HEK293 (cell line): Measurements from ENCODE around the gene TREH.

Experiments
- CTCF ChIA-PET: fragments of 350-600 bp; formaldehyde crosslinking; extraction: SDS; loops from one replicate; lab custom pipeline; 2021; ENCODE audit warnings: antibody characterized with exemption; lab: Yijun Ruan, JAX
- POLR2A ChIA-PET: fragments of 300-600 bp; formaldehyde crosslinking; extraction: SDS; loops from one replicate; lab custom pipeline; 2020; ENCODE audit warnings: antibody characterized with exemption, inconsistent platforms; lab: Yijun Ruan, JAX
- H3K27ac ChIP-seq: fragments of 200-500 bp; sonication (Bioruptor generic); 2 replicates; pipeline ENCODE4 v1.5.1; 2014; ENCODE audit warnings: low read depth, low read length, control low read depth, inconsistent platforms; ENCODE audit errors: extremely low read depth
- H3K36me3 ChIP-seq, 2 experiments: fragments of 200-500 bp in 1 of 2; sonication (Bioruptor generic) in 1 of 2; 1 replicate in 1 of 2; 2 replicates in 1 of 2; pipeline ENCODE4 v1.5.1; 2014 to 2017; ENCODE audit warnings: inconsistent platforms in 2 of 2, low read length in 2 of 2; ENCODE audit not compliant: control insufficient read depth in 2 of 2, insufficient read depth in 1 of 2
- H3K4me1 ChIP-seq: fragments of 200-500 bp; sonication (Bioruptor generic); 2 replicates; pipeline ENCODE4 v1.5.1; 2014; ENCODE audit warnings: mild to moderate bottlenecking, low read length, inconsistent platforms; ENCODE audit not compliant: control insufficient read depth, insufficient read depth
- H3K4me3 ChIP-seq: 2 replicates; pipeline ENCODE4 v1.5.1; 2011; ENCODE audit warnings: low read depth, mild to moderate bottlenecking, control low read depth, low read length, moderate library complexity
- H3K9me3 ChIP-seq: fragments of 200-500 bp; sonication (Bioruptor generic); 2 replicates; pipeline ENCODE4 v1.5.1; 2014; ENCODE audit warnings: low read depth, low read length, inconsistent platforms; ENCODE audit not compliant: control insufficient read depth, insufficient read depth
- EGR2 ChIP-seq: fragments of 450-650 bp; formaldehyde crosslinking; IDR thresholded peaks from 2 replicates; pipeline ENCODE4 v1.5.1; 2016; ENCODE audit warnings: low read depth, missing biosample characterization, missing genetic modification characterization
- PATZ1 ChIP-seq: fragments of 450-650 bp; formaldehyde crosslinking; IDR thresholded peaks from 2 replicates; pipeline ENCODE4 v1.5.1; 2016; ENCODE audit warnings: missing biosample characterization, missing genetic modification characterization
- PRDM2 ChIP-seq: fragments of 450-650 bp; formaldehyde crosslinking; IDR thresholded peaks from 2 replicates; pipeline ENCODE4 v1.5.1; 2016; ENCODE audit warnings: missing biosample characterization, missing genetic modification characterization, borderline replicate concordance
- RBAK ChIP-seq: fragments of 450-650 bp; formaldehyde crosslinking; IDR thresholded peaks from 2 replicates; pipeline ENCODE4 v1.5.1; 2016; ENCODE audit warnings: missing biosample characterization, missing genetic modification characterization
- SCRT2 ChIP-seq: fragments of 450-650 bp; formaldehyde crosslinking; IDR thresholded peaks from 2 replicates; pipeline ENCODE4 v1.5.1; 2016; ENCODE audit warnings: missing biosample characterization, missing genetic modification characterization
- SETDB1 ChIP-seq: IDR thresholded peaks from one replicate; pipeline ENCODE4 v1.6.1; 2017; ENCODE audit warnings: mild to moderate bottlenecking, low read length, moderate library complexity, mixed read lengths; ENCODE audit not compliant: insufficient read length
- ZBTB44 ChIP-seq: fragments of 450-650 bp; IDR thresholded peaks from 2 replicates; pipeline ENCODE4 v1.5.1; 2018; ENCODE audit warnings: missing biosample characterization, mild to moderate bottlenecking, missing genetic modification characterization
- ZNF140 ChIP-seq: fragments of 450-650 bp; formaldehyde crosslinking; IDR thresholded peaks from 2 replicates; pipeline ENCODE4 v1.5.1; 2016; ENCODE audit warnings: missing biosample characterization, missing genetic modification characterization
- ZNF146 ChIP-seq: fragments of 450-650 bp; formaldehyde crosslinking; IDR thresholded peaks from 2 replicates; pipeline ENCODE4 v1.5.1; 2016; ENCODE audit warnings: missing biosample characterization, missing genetic modification characterization
- ZNF16 ChIP-seq: fragments of 450-650 bp; formaldehyde crosslinking; IDR thresholded peaks from 2 replicates; pipeline ENCODE4 v1.5.1; 2016; ENCODE audit warnings: low read depth, missing biosample characterization, missing genetic modification characterization
- ZNF202 ChIP-seq: fragments of 450-650 bp; formaldehyde crosslinking; IDR thresholded peaks from 2 replicates; pipeline ENCODE4 v1.5.1; 2016; ENCODE audit warnings: missing biosample characterization, missing genetic modification characterization, borderline replicate concordance
- ZNF350 ChIP-seq: fragments of 450-650 bp; formaldehyde crosslinking; IDR thresholded peaks from 2 replicates; pipeline ENCODE4 v1.5.0; 2017; ENCODE audit warnings: missing biosample characterization, mild to moderate bottlenecking, missing genetic modification characterization
- ZNF449 ChIP-seq: fragments of 450-650 bp; formaldehyde crosslinking; IDR thresholded peaks from 2 replicates; pipeline ENCODE4 v1.5.1; 2017; ENCODE audit warnings: missing biosample characterization, mild to moderate bottlenecking, missing genetic modification characterization, moderate library complexity
- ZNF473 ChIP-seq: fragments of 450-650 bp; formaldehyde crosslinking; IDR thresholded peaks from 2 replicates; pipeline ENCODE4 v1.5.1; 2017; ENCODE audit warnings: missing biosample characterization, missing genetic modification characterization
- ZNF518A ChIP-seq: fragments of 450-650 bp; formaldehyde crosslinking; conservative IDR thresholded peaks from 2 replicates; pipeline ENCODE4 v1.5.1; 2016; ENCODE audit warnings: low read depth, missing biosample characterization, missing genetic modification characterization
- ZNF768 ChIP-seq: fragments of 450-650 bp; formaldehyde crosslinking; IDR thresholded peaks from 2 replicates; pipeline ENCODE4 v1.5.1; 2018; ENCODE audit warnings: missing biosample characterization, mild to moderate bottlenecking, missing genetic modification characterization
- ZSCAN30 ChIP-seq: fragments of 450-650 bp; IDR thresholded peaks from 2 replicates; pipeline ENCODE4 v1.5.1; 2018; ENCODE audit warnings: missing biosample characterization, mild to moderate bottlenecking, missing genetic modification characterization, moderate library complexity
- ZXDB ChIP-seq: fragments of 450-650 bp; formaldehyde crosslinking; IDR thresholded peaks from 2 replicates; pipeline ENCODE4 v1.5.1; 2016; ENCODE audit warnings: missing biosample characterization, missing genetic modification characterization

Gene TREH

GRCh38 chr11:118627566-118627965, 51.9 kb downstream of the TREH start:
- Histone ChIP-seq H3K9me3 (no peaks in the 10 kb centered on the region), H3K36me3 (peaks cover 0 to 65% of the 10 kb centered on the region in 2 experiments; a peak in 1 of 3 replicates), H3K4me3 (no peak overlapping the region)
- POLR2A ChIA-PET = no interaction called here
- no peak for TF ChIP-seq RBAK (tag by site-specific recombination)
- no peak for TF ChIP-seq SCRT2
- TF ChIP-seq PATZ1 (tag by site-specific recombination) = no peak
- TF ChIP-seq ZNF518A (tag by site-specific recombination) = no peak
- TF ChIP-seq ZNF16 (tag by site-specific recombination) = no peak
- TF ChIP-seq, all 188 proteins: peak for 0
- CTCF ChIA-PET = interaction anchor here (1.0 kb wide), 1 partner anchor 16 kb away, joined by 3 read pairs; no protein-coding TSS in a partner anchor
- peaks cover 4% of the 10 kb centered on the region; the same call in 1 of the 2 replicates for H3K4me1 ChIP-seq
- H3K27ac ChIP-seq = no peak overlapping the region

- Histone ChIP-seq H3K36me3 (peaks cover 0 to 50% of the 10 kb centered on the region in 2 experiments; a peak in 1 of 3 replicates), H3K4me1 (peaks cover 9% of the 10 kb centered on the region), H3K9me3 (no peaks in the 10 kb centered on the region), H3K27ac (no peak overlapping the region), H3K4me3 (no peak overlapping the region)
- ChIA-PET CTCF (interaction anchor here (0.6 to 0.9 kb wide), 3 partner anchors 9 to 33 kb away, joined by 3 to 6 read pairs (median 3); no protein-coding TSS in a partner anchor), POLR2A (interaction anchor here (6.5 kb wide), 1 partner anchor 8 kb away, joined by 67 read pairs; no protein-coding TSS in a partner anchor)
- TF ChIP-seq ZNF449 (tag by site-specific recombination) (no peak), ZNF146 (tag by site-specific recombination) (no peak), ZNF473 (tag by site-specific recombination) (no peak), ZSCAN30 (tag by site-specific recombination) (no peak), ZNF140 (tag by site-specific recombination) (no peak), PRDM2 (tag by site-specific recombination) (no peak), EGR2 (no peak), ZNF350 (no peak), ZBTB44 (no peak), ZNF768 (tag by site-specific recombination) (no peak), ZXDB (no peak), ZNF202 (tag by site-specific recombination) (no peak), SETDB1 (no peak)
These were observed 53.5 kb downstream of the TREH start for GRCh38 chr11:118625976-118626375.
